ENCODE results near the gene SLC36A4.
A peak's percentile ranks its signal among the peaks of the same experiment; 100 is the strongest.
"Not testable (repeated sequence)": the region's sequence is repeated elsewhere in the genome, so short reads cannot be mapped to it uniquely, and the experiment has no call there.

The SLC36A4 gene

DNA sequence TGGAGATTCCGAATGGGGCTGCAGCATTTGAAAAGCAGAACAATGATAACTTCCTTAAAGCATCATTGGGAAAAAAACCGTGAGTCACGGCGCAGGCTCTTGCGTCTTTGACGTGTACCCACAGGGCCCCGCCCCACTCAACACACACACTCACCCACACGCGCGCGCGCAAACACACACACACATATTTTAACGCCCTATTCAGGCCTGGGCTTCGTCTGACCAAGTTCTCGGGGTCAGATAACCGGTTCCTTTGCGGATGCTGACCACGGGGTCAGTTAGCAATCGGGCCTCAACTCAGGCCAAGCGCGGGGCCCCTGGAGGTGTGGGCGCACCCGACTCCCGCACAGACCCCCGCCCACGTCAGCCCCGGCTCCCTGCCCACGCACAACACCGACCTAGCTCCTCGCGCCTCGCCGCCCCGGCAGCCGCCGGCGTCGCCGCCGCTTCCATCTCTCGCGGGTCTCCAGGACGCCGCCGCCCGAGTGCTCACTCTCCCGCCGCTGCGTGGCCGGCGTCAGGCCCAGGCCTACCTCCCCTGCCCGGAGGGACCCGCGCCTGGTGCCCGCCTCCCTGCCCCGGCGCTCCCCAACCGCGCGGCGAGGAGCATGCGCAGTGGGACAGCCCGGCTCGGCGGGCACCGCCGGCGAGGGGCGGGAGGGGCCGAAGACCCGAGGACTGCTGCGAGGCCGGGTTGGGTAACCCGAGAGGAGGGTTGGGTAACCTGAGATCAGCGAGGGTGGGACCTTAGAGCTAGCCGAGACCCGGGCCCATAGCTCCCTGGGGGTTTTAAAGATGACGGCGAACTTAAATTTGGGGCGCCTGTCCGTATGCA, at the start of gene SLC36A4:
SLC36A4 (minus strand) TSS at position 612 of the 835 bp plus-strand sequence; CDS start at position 453, 159 bp downstream.
- peak; percentile 83 for DNase-seq (ENCODE audit: low read depth)

DNA sequence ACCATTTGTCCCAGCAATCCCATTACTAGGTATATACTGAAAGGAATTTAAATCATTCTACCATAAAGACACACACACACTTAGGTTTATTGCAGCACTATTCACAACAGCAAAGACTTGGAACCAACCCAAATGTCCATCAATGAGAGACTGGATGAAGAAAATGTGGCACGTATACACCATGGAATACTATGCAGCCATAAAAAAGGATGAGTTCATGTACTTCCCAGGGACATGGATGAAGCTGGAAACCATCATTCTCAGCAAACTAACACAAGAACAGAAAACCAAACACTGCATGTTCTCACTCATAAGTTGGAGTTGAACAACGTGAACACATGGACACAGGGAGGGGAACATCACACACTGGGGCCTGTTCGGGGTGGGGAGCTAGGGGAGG, 49.0 kb upstream of the SLC36A4 start:
- DNase-seq (ENCODE audit: low read depth), result not testable (repeated sequence)

DNA sequence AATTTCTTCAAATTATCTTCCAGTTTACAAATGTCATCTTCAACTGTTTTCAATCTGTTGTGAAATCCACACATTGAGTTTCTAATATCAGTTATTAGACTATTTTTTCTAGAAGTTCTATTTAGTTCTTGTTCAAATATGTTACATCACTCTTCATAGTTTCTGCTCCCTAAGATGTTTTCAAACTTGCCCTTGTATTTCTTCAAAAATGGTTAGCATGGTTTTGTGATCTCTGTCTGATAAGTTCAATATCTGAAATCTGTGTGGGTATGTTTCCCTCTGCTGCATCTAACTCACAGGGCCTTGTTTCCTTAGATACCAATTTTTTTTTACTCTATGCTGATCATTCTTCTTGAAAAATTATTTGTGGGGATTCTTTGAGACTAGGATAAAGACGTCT, 46.2 kb upstream of the SLC36A4 start:
- no peak for DNase-seq (ENCODE audit: low read depth)

DNA sequence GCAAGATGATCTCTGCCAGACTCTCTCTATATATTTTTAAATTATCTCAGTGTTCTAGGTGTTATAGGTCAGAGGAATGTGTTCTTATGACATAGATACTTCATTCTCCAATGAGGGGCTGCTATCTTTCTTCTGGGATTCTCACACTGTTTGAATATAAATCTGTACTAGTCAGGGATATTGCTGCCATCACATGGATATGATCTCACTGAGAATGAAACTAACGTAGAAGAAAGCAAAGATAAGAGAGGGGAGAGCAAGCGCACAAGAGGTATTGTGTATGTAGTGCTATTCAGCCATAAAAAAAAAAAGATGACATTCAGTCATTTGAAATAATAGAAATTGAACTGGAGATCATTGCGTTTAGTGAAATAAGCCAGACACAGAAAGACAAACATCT, 42.2 kb upstream of the SLC36A4 start:
- no peak for DNase-seq (ENCODE audit: low read depth)

DNA sequence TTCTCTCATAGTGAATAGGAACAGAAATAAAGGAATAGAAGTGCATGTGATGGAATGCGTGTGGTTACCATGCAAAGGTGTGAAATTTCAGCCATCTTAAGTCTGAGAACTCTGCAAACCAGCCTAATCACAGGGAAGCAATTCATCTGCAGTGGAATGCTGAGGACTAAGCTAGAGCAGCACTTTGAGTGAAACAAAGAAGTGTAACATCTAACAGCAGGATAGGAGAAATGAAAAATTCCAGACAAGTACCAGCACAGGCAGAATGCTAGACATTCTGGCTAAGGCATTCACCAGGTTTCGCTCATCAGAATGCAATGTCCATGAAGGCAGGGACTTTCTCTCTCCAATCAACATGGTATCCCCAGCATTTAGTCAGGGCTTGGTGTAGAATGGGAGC, 41.2 kb upstream of the SLC36A4 start:
- no peak for DNase-seq (ENCODE audit: low read depth)

DNA sequence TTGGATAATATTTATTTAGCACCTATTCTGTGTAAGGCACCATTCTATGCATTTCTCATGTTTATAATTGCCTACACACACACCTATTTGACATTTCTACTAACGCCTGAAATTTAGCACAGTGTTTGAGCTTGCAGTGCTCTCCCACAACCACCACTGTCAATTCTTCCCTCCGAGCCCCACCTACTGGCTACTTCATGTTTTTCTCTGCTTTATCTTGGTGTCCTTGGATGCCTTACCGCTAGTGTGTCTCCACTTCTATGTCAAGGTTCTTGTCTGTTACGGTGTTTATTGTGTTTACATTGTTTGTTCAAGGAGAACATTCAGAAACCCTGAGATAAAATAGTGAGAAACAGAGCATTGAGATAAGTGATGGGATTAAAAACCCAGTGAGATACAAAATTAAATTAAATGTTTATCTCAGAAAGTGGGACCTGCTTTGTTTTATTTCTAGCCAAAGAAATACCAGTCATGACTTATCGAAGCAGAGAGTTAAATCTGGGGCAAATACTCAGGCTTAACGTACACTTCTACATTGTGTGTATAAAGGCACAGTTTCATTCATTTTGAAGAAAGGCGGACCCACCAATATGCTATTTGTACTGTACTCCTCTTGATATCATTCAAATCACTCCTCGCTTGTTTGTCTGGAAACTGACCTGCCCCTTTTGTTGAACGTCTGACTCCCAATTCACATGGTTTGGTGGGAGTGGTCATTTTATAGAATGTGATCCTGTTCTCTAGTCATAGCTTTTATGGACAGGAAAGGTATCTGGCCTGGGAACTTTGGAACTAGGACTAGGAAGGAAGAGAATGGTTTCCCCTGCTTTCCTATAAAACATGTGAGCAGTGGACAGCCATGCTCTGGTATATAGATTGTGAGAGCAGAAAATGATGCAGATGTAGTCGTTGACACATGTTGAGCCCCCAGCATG, 39.2 kb upstream of the SLC36A4 start:
- no peak for DNase-seq (ENCODE audit: low read depth)

DNA sequence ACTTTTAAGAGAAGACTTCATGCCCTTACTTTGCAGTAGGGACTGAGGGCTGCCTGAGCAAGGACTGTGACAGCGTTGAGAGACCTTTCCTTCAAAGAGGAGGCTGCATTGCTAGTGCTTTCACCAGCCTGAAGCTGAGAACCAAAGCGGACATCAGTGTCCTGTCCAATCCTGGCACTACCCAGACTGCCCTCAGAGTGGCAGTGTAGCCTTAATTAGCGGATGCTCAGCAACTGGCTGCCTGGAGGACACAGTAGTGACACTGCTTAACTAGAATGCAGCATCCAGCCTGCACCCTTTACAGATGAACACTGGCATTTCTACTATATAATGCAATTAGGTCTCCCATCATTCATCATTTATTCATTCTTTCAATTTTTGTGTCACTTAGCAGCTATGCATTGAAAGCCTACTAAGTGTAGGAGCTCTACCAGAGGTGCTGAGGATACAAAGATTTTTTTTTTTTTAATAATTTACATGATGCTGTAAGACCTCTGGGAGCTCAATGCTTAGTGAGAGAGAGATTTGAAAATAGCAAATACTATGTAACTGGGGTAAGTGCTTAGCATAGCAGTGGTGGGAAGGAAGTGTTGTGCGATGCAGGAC, 36.9 kb upstream of the SLC36A4 start:
- DNase-seq (ENCODE audit: low read depth), result peak; percentile 31

DNA sequence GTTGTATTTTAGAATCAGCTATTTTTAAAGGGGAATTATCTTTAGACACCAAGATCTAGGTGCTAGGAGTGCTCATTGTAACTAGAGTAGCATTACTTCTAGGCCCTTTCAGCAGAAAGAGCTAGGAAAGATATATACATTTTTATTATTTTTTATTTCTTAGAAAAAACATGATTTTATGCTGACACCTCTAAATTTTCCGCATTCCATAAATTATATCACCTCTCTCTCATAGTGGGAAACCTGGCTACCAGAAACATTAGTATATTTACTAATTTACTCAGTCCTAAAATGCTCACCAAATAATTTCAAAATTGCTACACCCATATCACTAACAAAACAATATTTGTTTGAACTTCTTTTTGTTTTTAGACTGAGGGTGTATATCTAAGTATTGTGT, 32.1 kb upstream of the SLC36A4 start:
- no peak for DNase-seq (ENCODE audit: low read depth)

DNA sequence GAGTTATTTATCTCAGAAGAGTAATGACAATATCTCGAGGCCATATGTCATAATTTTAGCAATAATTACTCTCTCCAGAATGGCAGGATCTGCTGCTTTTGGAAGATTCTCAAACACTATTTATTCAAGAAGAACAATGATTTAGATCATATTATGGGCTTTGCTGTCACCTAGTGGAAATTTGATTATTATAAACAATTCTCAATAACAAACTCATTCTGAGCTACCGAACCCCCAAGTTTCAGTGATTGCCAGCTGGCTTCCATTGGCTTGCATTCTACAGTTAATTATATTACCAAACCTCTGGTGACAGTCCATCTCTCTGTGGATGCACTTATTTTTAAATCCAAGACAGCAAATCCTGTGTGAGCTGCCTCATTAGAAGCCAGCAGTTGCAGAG, 27.9 kb upstream of the SLC36A4 start:
- no peak for DNase-seq (ENCODE audit: low read depth)

DNA sequence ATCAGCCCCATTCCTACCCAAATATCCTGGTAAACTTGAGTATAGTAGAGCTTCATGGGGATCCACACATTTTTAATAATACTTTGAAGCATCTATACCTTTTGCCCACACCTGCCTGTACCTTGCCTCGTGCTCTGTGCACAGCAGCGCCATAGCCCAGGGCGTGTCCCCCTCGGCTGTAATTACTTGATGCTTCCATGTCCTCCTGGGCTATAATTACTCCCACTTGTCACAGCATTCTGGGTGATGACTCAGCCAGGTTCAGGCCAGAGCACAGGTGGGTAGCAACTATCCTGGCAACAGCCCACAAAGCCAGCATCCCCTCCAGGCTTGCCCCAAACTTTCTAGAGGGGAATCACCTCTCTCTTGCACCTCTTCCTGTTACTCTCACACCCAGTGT, 23.7 kb upstream of the SLC36A4 start:
- no peak for DNase-seq (ENCODE audit: low read depth)

DNA sequence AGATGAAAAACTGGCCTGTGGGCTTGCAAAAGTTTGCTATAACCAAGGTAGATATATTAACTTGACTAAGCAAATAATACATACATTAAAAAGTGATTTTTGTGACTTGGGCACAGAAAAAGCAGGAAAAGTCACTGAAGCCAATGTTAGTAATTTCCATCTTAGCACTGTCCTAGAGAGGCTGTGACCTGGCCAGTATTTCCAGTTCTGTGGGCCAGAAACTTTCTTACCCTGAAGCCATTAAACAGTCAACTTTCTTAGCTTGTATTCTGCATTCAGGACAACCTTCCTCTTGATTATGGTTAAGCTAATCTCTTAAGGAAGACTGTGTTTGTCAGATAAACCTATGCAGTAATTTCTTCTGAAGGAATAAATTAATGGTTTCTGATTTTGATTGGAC, 22.3 kb upstream of the SLC36A4 start:
- DNase-seq (ENCODE audit: low read depth), result no peak

DNA sequence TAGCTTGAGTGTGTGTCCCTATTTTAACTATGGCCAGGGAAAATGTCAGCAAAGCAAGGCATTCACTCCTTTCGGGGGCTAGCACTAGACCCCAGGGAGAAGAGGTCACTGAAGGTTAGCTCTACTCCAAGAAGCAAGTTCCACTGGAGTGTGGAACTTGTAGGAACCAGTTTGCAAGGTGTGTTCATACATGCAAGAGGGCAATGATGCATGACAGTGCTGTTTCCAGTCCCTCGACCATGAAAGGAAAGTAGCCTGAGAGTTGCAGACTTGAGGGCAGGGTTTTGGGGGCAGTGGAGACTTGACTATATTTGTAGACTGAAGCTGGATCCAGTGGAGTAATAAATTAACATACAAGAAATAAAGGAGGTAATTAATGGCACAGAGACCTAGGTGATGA, 21.6 kb upstream of the SLC36A4 start:
- DNase-seq (ENCODE audit: low read depth), result no peak

DNA sequence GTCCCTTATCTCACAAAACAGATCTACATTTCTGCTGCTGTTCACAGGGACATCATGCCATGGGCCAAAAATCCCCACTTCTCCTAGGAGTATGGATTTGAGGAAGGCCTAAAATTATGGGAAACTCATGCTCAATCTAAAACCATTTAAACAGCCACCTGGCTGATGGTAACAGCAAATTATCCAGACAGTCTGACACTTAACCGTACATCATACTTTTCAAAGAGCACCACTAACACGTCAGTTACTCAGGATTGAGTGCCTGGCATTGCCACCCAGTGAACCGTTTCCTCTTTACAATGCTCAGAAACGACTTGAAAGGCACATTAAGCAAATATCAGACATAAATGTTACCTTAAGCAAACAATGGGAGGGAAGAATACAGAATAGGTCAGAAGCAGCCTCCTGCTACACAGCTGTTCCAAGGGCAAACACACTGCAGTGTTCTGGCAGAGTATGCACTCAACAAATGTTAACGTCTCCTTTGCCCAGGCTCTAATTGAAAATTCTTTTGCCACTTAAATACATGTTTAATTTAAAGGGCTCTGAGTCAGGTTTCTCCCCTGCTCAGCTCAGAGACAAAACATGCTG, 18.8 kb upstream of the SLC36A4 start:
- DNase-seq (ENCODE audit: low read depth), result no peak

DNA sequence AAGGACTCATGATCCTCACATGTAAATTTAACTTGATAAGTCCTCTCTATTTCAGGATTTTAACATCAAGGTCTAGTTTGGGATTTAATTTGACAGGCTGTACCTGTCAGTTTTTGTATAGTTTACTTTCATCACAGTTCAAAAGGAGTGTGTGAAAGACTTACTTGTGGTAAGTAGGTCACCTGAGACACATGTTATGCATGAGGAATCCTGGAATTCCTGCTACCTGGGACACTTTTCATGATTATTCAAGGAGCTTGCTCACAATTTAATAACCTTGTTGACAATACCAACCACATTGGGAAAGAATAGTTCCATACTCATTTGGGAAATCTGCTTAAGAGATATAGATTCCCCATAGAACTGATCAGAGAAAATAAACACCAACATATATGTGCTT, 15.8 kb upstream of the SLC36A4 start:
- DNase-seq (ENCODE audit: low read depth), result no peak

DNA sequence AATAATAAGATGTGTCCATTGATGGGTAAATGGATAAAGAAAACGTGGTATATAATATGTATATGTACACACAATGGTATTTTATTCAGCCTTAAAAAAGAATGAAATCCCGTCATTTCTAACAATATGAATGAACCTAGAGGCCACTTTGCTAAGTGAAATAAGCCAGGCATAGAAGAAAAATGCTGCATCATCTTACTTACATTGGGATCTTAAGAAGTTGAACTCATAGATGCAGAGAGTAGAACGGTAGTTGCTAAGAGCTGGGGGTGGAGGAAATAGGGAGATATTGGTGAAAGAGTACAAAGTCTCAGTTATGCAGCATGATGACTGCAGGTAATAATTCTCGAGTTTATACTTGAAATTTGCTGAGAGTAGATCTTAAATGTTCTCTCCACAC, 14.3 kb upstream of the SLC36A4 start:
- DNase-seq (ENCODE audit: low read depth), result no peak

DNA sequence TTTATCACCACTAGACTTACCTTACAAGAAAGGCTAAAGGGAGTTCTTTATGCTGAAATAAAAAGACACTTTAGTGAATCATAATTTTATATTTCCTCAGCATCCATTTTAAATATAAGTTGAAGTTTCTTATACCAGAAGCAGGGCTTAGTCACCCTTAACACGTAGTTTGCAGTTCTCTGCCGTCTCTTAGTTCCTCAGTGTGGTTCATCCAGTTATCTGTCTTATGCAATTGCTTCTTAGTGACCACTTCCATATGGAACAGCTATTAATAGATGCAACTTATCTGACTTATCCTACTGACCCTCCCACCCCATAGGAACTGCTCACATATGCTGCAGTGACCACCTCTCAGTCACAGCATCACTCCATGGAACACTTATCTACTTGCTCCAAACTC, 11.7 kb upstream of the SLC36A4 start:
- no peak for DNase-seq (ENCODE audit: low read depth)

DNA sequence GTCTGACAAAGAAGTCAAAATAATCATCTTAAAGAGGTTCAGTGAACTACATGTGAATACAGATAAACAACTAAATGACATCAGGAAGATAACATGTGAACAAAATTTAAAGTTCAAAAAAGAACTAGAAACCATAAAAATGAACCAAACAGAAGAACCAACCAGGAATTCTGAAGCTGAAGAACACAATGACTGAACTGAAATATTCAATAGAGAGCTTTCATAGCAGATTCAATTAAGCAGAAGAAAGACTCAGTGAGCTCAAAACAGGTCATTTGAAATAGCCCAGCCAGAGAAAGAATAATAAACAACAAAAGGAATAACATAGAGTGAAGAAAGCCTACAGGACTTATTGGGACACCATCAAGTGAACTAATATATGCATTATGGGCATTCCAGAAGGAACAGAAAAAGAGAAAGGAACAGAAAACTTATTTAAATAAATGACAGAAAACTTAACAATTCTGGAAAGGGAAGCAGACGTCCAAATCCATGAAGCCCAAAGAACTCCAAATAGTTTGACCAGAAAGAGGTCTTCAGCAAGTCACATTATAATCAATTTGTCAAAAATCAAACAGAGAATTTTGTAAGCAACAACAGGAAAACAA, 11.0 kb upstream of the SLC36A4 start:
- DNase-seq (ENCODE audit: low read depth), result no peak

DNA sequence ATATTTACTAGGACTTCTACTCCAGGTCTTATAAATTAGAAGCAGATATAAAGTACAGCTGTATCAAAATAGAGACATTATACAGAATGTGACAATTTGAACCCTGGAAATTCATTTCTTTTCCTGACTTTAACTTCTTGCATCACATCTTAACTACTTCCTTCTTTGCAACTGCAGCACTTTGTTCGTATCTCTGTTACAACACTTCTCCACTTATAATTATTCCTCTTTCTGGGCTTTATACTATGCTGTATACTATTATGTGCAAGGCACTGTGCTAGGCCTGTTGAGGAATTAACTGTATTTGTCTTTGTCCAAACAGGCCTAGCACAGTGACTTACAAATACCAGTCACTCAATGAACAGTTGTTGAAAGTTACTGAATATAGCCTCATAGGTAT, 1.8 kb upstream of the SLC36A4 start:
- no peak for DNase-seq (ENCODE audit: low read depth)

DNA sequence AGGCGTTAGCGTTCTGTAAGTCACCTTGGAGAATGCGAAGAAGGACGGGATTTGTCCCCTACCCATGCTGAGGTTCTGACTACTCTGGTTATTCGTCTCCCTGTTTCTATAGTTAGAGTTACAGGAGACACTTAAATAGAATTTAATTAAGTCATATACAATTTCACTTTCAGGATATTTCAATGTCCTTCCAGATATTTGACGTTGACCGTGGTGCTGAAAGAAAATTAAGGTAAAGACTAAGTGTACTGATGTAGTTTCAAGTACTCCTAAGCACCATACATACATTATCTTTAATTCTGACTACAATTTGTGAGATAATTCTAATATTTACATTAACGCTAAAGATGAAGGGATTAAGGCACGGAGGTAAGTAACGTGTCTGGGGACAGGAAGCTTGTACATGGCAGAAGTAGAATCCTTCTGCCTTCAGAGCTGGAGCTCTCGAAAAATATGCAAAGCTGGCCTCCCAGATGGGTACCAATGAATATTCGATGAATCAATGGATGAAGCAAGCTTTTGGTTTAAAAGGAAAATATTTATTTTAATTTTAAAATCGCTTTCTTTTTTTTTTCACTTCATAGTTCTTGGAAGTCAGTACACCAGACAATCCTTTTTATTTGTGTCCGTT, 539 bp upstream of the SLC36A4 start:
- no peak for DNase-seq (ENCODE audit: low read depth)

DNA sequence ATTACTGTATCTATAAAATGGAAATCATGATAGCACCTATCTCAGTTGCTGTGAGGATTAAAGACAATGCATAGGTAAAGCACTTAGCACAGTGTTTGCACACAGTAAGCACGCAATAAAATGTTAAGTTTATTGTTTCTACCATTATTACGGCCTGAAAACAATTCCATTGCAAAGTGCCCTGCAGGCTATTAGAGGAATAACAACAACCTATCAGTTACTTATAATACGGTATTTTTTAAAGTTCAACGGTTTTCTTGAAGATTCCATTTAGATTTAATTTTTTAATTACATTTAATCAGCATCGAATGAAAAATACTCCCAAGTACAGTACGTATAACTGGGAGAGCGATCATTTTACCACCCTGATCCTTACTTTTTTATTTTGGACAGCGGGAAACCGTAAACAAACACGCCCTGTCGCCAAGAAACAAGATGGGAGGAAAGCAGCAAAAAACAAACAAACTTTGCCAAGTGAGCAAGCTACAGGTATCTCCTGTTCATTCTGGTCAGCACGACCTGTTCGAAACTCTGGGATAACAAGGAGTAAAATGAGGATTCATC, 893 bp downstream of the SLC36A4 start:
- DNase-seq (ENCODE audit: low read depth), result no peak

DNA sequence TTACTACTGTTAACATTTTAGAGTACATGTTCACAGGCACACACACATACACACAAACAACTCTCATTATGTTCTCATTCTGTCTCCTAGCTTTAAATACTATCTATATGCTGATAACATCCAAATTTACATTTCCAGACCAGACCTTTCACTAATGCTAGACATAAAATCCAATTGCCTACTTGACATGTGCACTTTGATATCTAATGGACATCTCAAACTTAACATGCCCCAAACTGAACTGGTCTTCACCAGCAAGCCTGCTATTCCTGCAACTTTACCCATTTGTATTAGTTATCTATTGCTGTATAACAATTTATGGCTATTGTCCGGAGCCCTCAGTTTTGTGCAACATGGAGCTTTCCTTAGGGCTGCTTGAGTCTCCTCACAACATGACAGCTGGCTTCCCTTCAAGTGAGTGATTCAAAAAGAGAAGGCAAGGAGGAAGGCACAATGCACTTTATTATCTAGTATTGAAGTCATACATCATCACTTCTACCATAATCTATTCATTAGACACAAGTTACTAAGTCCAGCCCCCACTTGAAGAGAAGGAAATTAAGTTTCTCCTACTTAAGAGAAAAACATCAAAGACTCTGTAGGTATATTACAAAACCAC, 3.0 kb downstream of the SLC36A4 start:
- no peak for DNase-seq (ENCODE audit: low read depth)
